ENCODE results near the gene CPED1.

- no peak for TF ChIP-seq CTCF (IDR thresholded peaks at IDR 0.05)
- no peak for TF ChIP-seq EP300 (IDR thresholded peaks at IDR 0.05)
- no peak for TF ChIP-seq POLR2A (IDR thresholded peaks at IDR 0.05)
- no peak for TF ChIP-seq POLR2AphosphoS5 (IDR thresholded peaks at IDR 0.05)
Observed at GRCh38 chr7:120941064-120941463, 47.4 kb upstream of the CPED1 start.

All from suprapubic skin (tissue), 4 donors.